GM21717 (cell line): Measurements from ENCODE around the gene FBXO4.
"Not testable (repeated sequence)": the region's sequence is repeated elsewhere in the genome, so short reads cannot be mapped to it uniquely, and the experiment has no call there.

Source experiments
- ATAC-seq: cut with Tn5 transposase; IDR thresholded peaks from one replicate; pipeline ENCODE4 v1.9.1; 2021; ENCODE audit warnings: mild to moderate bottlenecking, moderate library complexity; ENCODE audit not compliant: unreplicated experiment

Gene FBXO4

GRCh38 chr5:41978676-41979075 is 53.6 kb downstream of the FBXO4 start:
- ATAC-seq: no peak

DNA sequence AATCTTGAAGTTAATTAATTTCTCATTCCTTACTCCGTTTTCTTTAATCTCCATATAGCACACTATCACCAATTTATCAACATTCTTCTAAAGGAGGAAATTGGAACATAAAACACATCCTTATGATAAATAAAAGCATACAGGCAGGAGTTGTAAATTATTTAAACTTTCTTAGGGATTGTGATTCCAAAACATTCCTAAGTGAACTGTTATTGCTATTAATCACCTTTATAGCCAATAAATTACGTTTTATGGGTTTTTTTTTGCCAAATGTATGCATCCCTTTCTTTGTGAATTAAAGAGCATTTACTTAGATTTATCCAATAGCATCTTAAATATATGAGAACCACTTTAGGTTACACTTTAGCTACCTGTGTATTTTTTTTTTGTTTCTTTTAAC is 55.3 kb downstream of the FBXO4 start:
- ATAC-seq: no peak

- ATAC-seq: no peak
Measured at GRCh38 chr5:41980870-41981269, 55.8 kb downstream of the FBXO4 start.

DNA sequence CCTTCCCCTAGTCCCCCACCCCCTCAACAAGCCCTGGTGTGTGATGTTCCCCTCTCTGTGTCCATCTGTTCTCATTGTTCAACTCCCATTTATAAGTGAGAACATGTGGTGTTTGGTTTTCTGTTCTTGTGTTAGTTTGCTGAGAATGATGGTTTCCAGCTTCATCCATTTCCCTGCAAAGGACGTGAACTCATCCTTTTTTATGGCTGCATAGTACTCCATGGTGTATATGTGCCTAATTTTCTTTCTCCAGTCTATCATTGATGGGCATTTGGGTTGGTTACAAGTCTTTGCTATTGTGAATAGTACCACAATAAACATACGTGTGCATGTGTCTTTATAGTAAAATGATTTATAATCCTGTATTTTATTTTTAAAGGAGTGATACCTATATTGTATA is 57.8 kb downstream of the FBXO4 start:
- not testable (repeated sequence) for ATAC-seq

- ATAC-seq: no peak
Measured at GRCh38 chr5:41983284-41983683, 58.2 kb downstream of the FBXO4 start.

- no peak for ATAC-seq
Measured at GRCh38 chr5:41985945-41986695, 61.0 kb downstream of the FBXO4 start.
